Measurements from ENCODE around the gene GRK5. TPM values are rescaled to one million over a fixed set of nuclear protein-coding genes. Genes with fewer than 3 reads are reported as not detected.

Gene GRK5
- total RNA-seq, 1 donor = 20.5 TPM

DNA sequence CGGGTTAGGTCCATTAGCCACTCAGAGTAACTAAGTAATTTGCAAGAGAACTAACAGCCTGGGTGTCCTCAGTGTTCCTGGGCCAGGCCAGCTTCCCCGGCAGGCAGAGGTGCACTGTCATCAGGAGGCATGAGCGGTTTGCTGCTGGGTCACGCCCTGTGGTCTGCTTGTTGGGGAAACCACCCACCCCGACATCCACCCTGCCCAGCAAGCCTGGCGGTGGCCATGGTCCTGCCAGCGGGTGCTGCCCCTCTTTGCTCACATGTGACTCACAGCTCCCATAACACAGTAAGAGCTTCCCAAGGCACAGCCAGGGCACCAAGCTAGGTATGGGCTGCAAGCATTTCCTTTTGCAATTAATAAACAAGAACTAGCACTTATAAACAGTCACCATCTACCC is 259.3 kb downstream of the GRK5 start:
- H3K4me3 ChIP-seq (ENCODE audit: low read depth, low read length) = no peak overlapping the region
- no peak for DNase-seq (ENCODE audit: low read depth)
- no peak for TF ChIP-seq CTCF (IDR thresholded peaks at IDR 0.05; ENCODE audit: insufficient read depth, low read length)

DNA sequence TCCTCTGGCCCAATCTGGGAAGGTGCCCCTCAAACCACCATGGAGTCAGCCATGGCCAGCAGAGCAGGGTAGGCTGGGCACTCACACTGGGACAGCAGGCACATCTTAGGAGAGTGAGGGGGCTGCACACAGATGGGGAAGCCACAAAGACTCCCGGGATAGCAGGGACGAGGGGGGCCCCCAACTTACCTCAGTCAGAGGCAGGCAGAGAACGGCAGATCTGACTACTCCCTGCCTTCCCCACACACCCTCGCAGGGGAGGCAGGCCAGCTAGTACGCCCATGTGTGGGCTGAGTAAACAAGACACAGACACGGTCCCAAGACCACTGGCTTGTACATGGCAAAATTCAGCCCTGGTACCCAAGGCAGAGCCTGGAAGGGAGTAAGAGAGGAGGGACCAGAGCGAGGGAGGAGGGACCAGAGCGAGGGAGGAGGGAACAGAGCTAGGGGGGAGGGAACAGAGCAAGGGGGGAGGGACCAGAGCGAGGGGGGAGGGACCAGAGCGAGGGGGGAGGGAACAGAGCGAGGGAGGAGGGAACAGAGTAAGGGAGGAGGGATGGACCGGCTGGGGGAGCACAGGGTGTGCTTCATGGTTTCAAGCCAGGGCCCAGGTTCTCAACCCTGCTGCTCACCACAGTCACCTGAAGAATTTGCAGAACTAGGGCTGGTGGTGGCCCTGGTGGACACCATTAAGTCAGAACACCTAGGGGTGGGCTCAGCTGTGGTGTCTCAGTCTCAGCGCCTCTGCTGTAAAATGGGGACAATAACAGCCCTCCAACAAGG is 261.4 kb downstream of the GRK5 start:
- DNase-seq (ENCODE audit: low read depth) = no peak
- no peak overlapping the region for H3K4me3 ChIP-seq (ENCODE audit: low read depth, low read length)
- no peak for TF ChIP-seq CTCF (IDR thresholded peaks at IDR 0.05; ENCODE audit: insufficient read depth, low read length)

- no peak for DNase-seq (ENCODE audit: low read depth)
- no peak for TF ChIP-seq CTCF (IDR thresholded peaks at IDR 0.05; ENCODE audit: insufficient read depth, low read length)
- no peak overlapping the region for H3K4me3 ChIP-seq (ENCODE audit: low read depth, low read length)
These were observed 261.9 kb downstream of the GRK5 start for GRCh38 chr10:119469325-119469707.

GRCh38 chr10:119469846-119470245 is 262.5 kb downstream of the GRK5 start:
- no peak overlapping the region for H3K4me3 ChIP-seq (ENCODE audit: low read depth, low read length)
- DNase-seq (ENCODE audit: low read depth) = no peak
- no peak for TF ChIP-seq CTCF (IDR thresholded peaks at IDR 0.05; ENCODE audit: insufficient read depth, low read length)

DNA sequence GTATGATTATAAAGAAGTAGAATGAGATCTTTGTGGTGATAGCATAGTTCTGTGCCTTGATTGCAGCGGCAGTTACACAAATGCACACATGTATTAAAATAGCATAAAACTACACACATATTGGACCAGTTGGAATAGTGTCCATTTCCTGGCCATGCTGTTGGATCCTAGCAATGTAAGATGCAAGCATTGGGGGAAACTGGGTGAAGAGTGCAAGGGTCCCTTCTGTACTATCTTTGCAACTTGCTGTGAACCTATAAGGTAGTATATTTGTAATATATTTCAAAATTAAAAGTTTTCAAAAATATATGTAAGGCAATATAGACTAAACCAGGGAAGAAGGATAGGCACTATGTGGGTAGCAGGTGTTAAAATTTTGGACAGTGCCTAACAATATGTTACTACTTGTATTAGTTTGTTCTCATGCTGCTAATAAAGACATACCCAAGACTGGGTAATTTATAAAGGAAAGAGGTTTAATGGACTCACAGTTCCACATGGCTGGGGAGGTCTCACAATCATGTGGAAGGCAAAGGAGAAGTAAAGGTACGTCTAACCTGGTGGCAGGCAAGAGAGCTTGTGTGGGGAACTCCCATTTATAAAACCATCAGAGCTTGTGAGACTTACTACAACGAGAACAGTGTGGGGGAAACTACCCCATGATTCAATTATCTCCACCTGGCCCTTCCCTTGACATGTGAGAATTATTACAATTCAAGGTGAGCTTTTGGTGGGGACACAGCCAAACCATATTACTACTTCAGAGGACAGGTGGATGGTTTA is 263.7 kb downstream of the GRK5 start:
- TF ChIP-seq CTCF (IDR thresholded peaks at IDR 0.05; ENCODE audit: insufficient read depth, low read length) = no peak
- no peak overlapping the region for H3K4me3 ChIP-seq (ENCODE audit: low read depth, low read length)
- DNase-seq (ENCODE audit: low read depth) = no peak

GRCh38 chr10:119473771-119474170 is 266.4 kb downstream of the GRK5 start:
- no peak for TF ChIP-seq CTCF (IDR thresholded peaks at IDR 0.05; ENCODE audit: insufficient read depth, low read length)
- H3K4me3 ChIP-seq (ENCODE audit: low read depth, low read length) = no peak overlapping the region
- DNase-seq (ENCODE audit: low read depth) = no peak

Measured in fibroblast of the aortic adventitia (primary cell).